RWPE1 (cell line): ENCODE measurements around the gene GLIS2.

Experiments
- CTCF ChIA-PET: fragments of 350-600 bp; sonication (Branson Sonifier 250); formaldehyde crosslinking; extraction: SDS; loops from one replicate; lab custom pipeline; 2021; lab: Yijun Ruan, JAX
- POLR2A ChIA-PET: fragments of 400-600 bp; formaldehyde crosslinking; extraction: SDS; loops from one replicate; lab custom pipeline; 2020; ENCODE audit warnings: antibody characterized with exemption; ENCODE audit not compliant: low non-redundant PET; lab: Yijun Ruan, JAX
- DNase-seq: peaks from one replicate; pipeline ENCODE4 v3.0.0; 2012; ENCODE audit warnings: low spot score
- H3K27ac ChIP-seq: fragments of 450-650 bp; 2 replicates; pipeline ENCODE4 v1.5.1; 2017
- CTCF ChIP-seq: fragments of 450-650 bp; conservative IDR thresholded peaks from 2 replicates; pipeline ENCODE4 v1.5.1; 2017; ENCODE audit warnings: low read depth, mild to moderate bottlenecking

Gene GLIS2

GRCh38 chr16:4347765-4348509 is 32.1 kb downstream of the GLIS2 start:
- POLR2A ChIA-PET = no interaction called here
- CTCF ChIA-PET = interaction anchor here (0.6 to 2.6 kb wide), 3 partner anchors 11 to 55 kb away, joined by 3 to 10 read pairs (median 7); no protein-coding TSS in a partner anchor
- peak overlapping the region; percentile 63 for H3K27ac ChIP-seq

DNA sequence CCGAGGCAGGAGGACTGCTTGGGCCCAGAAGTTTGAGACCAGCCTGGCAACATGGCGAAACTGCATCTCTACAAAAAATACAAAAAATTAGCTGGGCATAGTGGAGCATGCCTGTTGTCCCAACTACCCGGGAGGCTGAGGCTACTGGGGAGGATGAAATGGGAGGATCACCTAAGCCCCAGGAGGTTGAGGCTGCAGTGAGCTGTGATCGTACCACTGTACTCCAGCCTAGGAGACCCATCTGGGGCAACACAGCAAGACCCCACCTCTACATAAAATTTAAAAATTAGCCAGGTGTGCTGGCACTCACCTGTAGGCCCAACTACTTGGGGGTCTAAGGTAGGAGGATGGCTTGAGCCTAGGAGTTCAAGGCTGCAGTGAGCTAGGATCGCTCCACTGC is 33.5 kb downstream of the GLIS2 start:
- CTCF ChIA-PET = interaction anchor here (0.6 to 0.9 kb wide), 3 partner anchors 47 to 692 kb away, joined by 4 to 7 read pairs (median 4); no protein-coding TSS in a partner anchor
- no peak for DNase-seq
- POLR2A ChIA-PET = no interaction called here

More at GRCh38 chr16:4347765-4348509, 32.1 kb downstream of the GLIS2 start:
- DNase-seq = no peak
- no peak for TF ChIP-seq CTCF

DNA sequence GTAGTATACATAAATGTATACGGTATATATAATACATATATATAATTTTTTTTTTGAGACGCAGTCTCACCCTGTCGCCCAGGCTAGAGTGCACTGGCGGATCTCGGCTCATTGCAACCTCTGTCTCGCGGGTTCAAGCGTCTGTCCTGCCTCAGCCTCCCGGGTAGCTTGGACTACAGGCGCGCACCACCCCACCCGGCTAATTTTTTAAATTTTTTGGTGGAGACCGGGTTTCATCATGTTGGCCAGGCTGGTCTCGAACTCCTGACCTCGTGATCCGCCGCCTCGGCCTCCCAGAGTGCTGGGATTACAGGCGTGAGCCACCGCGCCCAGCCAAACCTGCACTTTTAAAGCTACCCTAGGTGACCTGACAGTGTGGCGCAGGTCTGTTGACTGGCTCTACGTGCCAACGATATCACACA is 34.5 kb downstream of the GLIS2 start:
- ChIA-PET CTCF (interaction anchor here (0.7 to 2.4 kb wide), 6 partner anchors 27 to 163 kb away, joined by 3 to 15 read pairs (median 5); no protein-coding TSS in a partner anchor), POLR2A (interaction anchor here (0.6 kb wide), 1 partner anchor 26 kb away, joined by 3 read pairs; no protein-coding TSS in a partner anchor)
- peak overlapping the region; percentile 85 for H3K27ac ChIP-seq
- no peak for TF ChIP-seq CTCF
- no peak for DNase-seq

More for the DNA sequence above, 33.5 kb downstream of the GLIS2 start:
- TF ChIP-seq CTCF = no peak
- peak overlapping the region; percentile 63 for H3K27ac ChIP-seq

DNA sequence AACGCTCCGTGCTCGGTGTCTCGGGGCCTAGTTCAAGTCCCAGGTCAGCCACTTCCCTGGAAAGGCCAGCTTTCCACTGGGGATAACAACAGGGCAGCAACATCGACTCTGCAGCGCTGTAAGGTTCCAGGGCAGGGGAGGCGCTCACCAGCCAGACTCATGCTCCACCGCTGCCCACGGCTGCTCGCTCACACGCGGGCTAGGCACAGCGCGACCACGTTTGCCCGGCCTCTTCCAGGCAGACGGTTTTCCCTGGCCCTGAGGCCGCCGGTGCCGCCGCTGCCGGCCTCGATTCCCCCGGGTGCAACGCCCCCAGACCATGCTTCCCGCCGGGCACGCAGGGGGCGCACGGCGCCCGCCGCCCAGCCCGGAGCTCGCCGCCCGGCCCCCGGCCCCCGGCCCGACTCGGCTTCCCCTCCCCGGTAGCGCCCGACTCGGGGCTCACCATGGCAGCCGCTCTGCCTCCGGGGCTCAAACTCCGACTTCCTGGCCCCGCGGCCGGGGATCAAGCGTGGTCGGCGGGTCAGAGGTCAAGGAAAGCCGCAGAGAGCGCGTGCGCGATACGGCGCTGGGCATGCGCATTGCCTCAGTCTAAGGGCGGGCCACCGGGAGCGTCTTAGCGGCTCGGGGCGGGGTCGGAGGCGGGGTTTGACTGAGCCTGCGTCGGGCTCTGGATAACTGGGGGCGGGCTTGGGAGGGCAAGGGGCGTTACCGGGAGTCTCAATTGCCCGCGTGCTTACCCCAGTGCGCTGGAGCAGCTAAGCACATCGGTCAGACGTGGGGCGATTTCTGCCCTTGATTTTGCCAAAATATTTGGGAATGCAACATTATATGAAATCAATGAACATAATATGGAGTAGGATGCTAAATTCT is 35.2 kb downstream of the GLIS2 start, which contains the start of gene PAM16:
Gene PAM16 (minus strand): TSS at position 535 of the 873 bp plus-strand sequence. CDS start 87 bp downstream, at position 448.
- CTCF ChIA-PET = interaction anchor here (0.7 to 2.4 kb wide), 9 partner anchors 9 to 97 kb away, joined by 3 to 15 read pairs (median 3); no protein-coding TSS in a partner anchor
- POLR2A ChIA-PET = no interaction called here
- peak within 1 kb of the TSS; percentile 85 for H3K27ac ChIP-seq
- peak; percentile 95 for DNase-seq
- 0 out of 2 replicates have a peak, but pooled peaks have one; percentile 10 for TF ChIP-seq CTCF

- TF ChIP-seq CTCF = no peak
- peak; percentile 53 for DNase-seq
- ChIA-PET CTCF (interaction anchor here (0.7 to 2.4 kb wide), 5 partner anchors 8 to 78 kb away, joined by 3 to 15 read pairs (median 4); no protein-coding TSS in a partner anchor), POLR2A (no interaction called here)
- peak overlapping the region; percentile 85 for H3K27ac ChIP-seq
Measured at GRCh38 chr16:4351880-4352279, 36.0 kb downstream of the GLIS2 start.
